Epithelial cell of prostate (primary cell): ENCODE measurements around the gene PRF1.

Source experiments
- DNase-seq: peaks from one replicate; pipeline ENCODE4 v3.0.0-alpha.2; 2011; ENCODE audit warnings: low read depth, low spot score
- H3K27ac ChIP-seq: fragments of 450-650 bp; 2 replicates; pipeline ENCODE4 v1.5.1; 2017; ENCODE audit warnings: mild to moderate bottlenecking

PRF1 gene

DNA sequence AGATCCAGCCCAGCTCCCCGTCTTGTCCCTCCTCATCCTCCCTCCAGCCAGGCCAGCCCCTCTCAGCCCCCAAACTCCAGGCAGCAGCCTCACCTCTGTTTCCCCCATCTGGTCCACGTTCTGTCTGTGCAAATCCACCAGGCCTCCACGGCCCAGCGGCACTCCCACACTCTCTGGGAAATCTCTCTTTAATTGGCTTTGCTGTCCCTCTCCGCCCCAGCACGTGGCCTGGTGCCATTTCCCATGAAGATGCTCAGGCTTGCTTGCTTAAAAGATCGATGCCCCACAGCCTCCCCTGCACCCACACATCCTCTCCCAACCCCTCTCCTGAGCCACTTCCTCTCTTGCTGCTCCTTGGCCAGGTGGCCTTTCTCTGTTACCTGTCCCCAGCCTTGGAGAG, 39.3 kb downstream of the PRF1 start:
- DNase-seq, result no peak
- no peak overlapping the region for H3K27ac ChIP-seq

DNA sequence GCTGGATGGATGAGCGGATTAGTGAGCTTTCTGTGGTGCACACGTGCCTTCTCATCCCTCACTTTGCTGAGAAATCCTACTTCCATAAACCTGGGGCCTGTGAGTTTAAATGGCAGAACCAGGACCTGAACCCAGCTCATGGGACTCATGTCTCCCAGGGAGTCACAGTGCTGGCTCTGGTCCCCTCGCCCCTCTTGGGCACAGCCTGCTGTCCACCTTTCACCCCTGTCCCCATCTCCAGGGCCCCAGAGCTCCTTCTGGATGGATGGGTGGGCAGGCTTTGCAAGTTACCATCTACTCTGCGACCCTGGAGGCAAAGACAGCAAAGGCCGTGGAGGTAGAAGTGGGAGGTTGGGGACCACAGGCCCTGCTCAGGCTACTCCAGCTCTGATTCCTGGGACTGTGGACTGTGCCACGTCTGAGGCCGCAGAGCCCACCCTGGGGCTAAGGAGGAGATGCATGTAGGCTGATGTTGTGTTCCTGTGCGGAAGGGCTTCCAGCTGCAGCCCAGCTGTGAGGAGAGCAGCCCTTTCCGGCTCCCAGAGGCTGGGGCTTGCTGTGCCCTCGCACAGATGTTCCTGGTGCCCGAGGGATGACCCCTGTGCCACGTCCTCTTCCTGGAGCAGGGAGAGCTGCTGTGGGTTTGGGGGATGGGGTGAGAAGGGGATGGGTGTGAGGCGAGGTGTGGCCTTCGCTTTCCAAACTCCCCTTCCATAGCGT, 40.3 kb downstream of the PRF1 start:
- DNase-seq, result no peak
- no peak overlapping the region for H3K27ac ChIP-seq

DNA sequence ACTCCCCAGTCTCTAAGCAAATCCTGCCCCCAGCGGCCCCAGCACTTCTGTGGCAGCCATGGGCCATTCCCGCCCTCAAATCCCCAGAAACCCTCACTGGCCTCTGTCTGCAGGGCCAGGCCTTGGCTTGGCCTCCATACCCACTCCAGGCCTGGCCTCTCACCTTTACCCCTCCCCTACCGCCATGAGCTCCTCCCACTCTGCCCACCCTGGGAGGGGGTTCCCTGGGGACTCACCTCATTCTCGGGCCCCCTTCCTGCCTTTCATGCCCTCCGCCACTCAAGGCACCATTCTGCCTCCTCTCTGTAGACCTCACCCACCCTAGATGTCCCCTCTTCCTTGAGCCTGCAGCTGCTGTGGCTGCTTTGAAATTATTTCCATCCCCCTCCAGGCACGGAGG, 41.0 kb downstream of the PRF1 start:
- H3K27ac ChIP-seq, result no peak overlapping the region
- no peak for DNase-seq

DNA sequence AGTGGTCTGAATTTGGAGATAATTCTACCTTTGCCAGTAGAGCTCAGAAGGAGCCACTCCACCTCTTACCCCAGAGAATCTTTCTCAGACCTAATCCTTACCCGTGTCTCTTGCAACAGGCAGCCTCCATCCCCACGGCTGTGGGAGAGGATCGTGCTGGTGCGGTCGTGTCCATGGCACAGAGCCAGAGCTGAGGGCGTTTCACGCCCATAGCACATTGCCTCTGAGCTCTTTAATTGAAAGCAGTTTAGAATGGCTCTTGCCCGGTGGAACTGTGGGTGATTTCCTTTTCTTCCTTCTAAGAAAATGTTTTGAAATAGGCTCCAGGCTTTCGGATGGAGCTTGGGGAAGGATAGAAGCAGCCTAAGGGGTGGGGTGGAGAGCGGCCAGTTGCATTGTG, 41.5 kb downstream of the PRF1 start:
- DNase-seq, result no peak
- H3K27ac ChIP-seq, result no peak overlapping the region

DNA sequence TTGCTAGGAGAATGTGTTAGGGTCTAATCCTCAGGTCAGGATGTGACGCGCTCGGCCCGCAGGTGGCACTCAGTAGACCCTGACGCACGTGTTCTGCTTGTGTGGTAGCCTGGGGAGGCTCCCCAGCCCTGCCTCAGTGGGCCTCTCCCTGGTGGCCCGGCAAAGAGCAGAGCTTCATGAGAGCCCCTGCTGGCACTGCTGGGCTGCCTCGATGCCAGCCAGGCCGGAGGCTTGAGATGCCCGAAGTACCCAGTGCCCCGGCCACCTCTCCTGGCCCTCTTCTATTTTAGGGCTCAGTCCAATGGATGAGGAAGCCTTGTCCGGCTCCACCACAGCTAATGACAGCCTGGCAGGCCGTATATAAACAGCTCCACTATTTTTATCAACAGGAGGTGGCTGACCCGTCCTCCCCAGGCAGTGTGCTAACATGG, 42.0 kb downstream of the PRF1 start:
- no peak for DNase-seq
- H3K27ac ChIP-seq, result no peak overlapping the region

DNA sequence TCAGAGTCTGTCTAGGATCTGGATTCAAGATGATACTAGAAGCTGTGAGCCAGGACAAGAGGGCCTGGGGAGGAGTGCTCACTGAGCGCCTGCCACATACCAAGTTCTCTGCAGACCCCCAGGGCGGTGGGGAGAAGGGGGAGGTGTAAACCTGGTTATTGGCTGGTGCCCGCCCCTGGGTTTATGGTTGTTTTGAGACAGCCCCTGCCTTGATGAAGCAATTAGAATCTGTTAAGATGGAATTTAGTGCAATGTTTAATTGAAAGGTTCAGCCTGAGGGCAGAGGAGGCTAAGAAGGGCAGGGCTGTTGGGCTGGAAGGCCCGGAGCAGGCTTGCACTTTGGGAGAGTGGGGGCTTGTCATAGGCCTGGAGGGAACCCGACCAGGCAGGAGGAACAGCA, 42.7 kb downstream of the PRF1 start:
- DNase-seq, result no peak
- no peak overlapping the region for H3K27ac ChIP-seq

DNA sequence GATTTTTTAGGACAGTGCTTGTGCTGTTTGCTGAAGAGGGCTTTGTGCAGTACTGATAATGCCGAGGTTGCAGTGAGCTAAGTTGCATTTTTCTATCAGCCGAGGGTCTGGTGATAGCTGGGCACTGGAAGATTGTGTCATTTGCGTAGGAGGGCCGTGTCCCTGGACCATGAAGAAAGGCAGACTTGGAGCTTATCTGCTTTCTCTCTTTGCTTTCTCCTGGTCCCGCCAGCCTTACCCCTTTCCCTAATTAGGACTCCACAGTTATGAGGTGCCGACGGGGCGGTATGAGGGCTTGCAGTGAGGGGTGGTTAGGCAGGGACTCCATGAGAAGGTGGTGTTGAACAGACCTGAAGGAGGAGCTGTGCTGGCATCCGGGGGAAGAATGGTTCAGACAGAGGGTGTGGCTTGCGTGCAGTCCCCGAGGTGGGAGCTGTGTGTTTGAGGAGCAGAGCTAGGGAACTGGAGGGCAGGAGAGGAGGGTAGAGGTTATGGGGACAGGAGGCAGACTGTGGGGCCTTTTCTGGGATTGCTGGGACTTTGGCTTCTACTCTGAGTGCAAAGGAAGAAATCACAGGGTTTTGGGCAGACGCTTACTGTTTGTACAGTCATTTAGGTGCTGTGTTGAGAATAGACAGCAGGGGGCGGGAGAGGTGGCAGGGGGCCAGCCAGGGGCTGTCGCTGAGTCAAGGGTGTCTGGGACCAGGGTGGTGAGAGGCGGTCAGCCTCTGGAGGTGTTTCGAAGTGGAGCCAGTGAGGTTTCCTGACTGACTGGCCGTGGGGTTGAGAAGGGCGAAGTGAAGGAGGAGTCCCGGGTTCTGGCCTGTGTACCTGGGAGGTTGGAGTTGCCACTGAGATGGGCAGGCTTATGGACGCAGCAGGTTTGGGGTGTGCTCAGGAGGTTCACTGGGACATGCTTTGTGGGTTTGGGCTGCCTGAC, 43.4 kb downstream of the PRF1 start:
- H3K27ac ChIP-seq, result no peak overlapping the region
- DNase-seq, result no peak

DNA sequence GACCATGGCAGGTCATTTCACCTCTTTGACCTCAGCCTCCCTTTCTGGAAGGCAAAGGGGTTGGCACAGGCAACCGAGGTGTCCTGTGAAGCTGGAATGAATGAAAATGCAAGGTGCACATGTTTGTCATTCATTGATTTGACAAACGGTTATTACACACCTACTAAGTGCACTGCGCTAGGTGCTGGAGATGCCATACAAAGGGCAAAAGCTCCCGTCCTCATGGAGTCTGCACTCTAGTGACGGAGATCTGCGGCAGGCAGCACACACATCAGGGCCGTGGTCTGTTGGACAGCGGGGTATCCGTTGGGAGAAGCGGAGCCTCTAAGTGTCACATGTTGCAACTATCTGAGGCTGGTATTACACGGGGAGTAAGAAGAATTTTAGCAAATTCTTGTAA, 44.2 kb downstream of the PRF1 start:
- no peak for DNase-seq
- no peak overlapping the region for H3K27ac ChIP-seq

DNA sequence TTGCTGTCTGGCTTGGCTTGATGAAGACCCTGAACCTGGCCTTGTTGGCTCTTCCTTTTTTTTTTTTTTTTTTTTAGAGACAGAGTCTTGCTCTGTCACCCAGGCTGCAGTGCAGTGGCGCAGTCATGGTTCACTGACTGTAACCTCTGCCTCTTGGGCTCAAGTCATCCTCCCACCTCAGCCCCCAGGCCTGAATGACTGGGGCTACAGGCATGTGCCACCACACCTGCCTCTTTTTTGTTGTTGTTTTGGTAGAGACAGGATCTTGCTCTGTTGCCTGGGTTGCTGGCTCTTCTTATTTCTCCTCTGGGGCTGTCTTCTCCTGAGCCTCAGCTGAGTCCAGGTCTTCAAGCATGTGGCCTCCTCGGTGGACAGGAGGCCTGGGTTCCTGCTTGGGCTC, 44.7 kb downstream of the PRF1 start:
- DNase-seq, result no peak
- H3K27ac ChIP-seq, result no peak overlapping the region

DNA sequence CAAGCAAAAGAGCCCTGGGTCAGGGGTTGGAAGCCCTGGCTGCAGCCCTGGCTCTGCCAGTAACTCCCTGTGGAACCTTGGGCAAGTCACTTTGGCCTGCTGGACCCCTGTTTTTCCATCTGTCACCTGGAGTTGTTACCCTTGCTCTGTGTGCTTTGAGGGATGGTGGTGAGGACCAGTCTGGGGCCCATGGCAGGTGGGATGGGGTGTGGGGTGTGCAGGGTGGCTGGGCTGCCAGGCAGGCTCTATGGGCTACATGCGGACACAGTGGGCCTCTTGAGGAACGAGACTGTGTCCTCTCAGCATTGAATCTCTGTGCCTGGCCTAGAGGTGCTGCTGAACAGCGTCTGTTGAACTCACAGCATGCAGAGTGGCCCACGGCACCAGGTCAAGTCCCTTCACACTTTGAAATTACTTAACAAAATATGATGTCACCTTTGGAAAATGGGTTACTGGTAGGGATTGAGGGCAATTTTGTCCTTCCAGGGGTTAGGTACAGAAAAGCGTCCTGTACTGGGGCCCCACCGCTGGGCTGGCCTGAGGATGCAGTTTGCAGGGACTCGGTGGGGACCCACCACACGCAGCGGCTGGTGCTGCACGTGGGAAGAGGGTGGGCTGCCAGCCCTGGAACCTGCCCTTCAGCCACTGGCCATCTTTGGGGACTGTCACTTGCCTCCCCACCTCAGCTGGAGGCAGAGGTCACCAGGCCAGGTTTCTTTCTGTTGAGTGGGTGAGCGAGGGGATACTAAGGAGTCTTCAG, 45.3 kb downstream of the PRF1 start:
- no peak overlapping the region for H3K27ac ChIP-seq
- no peak for DNase-seq

DNA sequence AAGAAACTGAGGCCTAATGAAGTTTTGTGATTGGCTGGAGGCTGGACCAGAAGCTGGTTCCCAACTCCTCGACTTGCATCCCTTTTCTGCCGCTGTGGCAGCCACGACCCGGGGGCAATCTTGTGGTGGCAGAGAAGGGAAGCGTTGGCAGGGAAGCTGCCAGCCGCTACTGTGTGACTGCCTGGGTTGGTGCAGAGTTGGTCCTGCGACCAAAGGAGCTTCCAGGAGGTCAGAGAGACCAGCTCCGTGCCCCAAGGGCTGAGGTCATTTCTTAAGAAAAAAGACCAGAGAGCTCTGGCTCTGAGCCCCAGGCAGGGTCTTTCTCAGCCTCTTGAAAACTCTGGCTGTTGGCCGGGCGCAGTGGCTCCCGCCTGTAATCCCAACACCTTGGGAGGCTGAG, 47.2 kb downstream of the PRF1 start:
- H3K27ac ChIP-seq, result no peak overlapping the region
- no peak for DNase-seq

DNA sequence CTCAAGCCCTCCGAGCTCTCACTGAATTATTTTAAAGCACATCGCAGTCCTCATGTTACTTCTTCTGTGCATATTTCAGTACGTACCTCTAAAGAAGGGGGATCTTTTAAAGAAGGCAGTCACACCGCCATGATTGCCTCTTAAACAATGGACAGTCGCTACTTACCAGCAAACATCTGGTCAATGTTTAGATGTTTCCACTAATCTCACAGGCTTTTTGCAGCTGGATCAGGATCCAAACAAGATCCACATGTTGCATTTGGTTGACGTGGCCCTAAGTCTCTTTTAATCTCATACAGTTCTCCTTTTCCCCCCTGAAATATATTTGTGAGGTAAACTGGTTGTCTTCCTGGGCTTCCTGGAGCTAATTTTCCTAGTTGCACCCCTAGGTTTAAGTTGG, 50.0 kb downstream of the PRF1 start:
- H3K27ac ChIP-seq, result no peak overlapping the region

DNA sequence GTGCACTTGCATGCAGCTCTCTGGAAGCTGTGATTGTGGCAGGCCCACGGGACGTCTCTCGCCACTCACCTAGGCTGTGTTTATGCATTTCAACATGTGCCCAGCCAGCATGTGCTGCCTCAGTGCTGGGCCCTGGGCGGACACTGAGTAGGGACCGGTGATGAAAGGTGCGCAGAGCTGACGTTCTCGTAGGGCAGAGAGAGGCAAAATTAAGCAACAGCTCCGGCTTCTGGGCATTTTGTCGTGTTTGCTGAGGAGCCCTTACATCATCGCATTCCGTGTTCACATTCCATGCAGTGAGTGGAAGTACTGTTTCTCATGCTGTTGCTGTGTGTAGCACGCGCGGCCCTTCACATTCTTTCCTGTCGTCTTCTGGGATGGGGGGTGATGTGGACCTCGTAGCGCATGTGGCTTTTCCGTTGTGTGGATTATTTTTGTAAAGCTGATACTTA, 50.5 kb downstream of the PRF1 start:
- no peak for DNase-seq
- no peak overlapping the region for H3K27ac ChIP-seq

More for the DNA sequence above, 50.0 kb downstream of the PRF1 start:
- DNase-seq, result no peak

DNA sequence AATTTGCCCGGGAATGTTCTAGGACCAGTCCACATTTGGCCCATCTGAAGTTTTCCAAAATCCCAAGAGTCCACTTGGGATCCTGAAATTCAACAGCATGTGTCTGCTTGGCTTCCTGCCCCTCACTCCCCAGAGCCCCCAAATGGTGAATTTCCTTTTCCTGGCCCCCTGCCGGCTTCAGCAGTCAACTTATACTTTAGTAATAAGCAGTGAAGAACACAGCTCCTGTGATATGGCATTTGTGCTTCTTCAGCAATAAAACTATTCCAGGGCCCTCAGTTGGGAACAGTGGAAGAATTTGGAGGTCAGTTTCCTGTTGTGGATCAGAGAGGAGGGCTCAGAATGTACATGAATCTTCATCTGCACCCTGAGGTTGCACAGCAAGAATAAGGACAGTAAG, 51.1 kb downstream of the PRF1 start:
- DNase-seq, result no peak
- H3K27ac ChIP-seq, result no peak overlapping the region

DNA sequence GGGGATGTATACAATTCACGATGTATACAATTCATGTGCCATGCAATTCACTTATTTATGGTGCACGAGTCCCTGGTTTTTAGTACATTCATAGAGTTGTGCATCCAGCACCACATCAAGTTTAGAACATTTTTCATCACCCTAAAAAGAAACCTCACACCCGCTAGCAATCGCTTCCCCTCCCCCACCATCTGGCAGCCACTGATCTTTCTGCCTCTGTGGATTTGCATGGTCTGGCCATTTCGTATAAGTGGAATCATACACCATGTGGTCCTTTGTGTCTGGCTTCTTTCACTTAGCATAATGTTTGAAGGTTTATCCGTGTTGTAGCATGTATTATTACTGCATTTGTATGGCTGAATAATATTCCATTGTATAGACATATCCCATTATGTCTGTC, 52.1 kb downstream of the PRF1 start:
- no peak for DNase-seq
- no peak overlapping the region for H3K27ac ChIP-seq

DNA sequence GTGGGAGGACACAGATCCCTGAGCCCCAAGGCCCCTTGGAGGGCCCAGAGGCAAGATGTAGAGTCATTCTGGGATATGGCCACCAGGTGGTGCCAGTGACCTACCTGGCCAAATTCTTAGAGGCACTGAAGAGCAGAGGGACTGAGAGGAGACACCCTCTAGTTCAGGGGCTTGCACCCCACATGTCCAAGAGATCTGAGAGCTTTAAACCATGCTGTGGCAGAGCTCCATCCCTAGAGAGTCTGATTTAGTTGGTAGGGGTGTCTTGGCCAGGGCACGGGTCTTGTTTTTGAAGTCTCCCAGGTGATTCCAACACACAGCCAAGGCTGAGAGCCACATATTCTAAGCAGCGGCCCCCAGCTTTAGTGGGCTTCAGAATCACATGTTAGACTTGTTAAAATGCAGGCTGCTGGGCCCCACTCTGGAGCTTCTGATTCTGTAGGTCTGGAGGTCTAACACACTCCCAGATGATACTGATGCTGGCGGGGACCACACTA, 52.5 kb downstream of the PRF1 start:
- no peak overlapping the region for H3K27ac ChIP-seq
- DNase-seq, result no peak

DNA sequence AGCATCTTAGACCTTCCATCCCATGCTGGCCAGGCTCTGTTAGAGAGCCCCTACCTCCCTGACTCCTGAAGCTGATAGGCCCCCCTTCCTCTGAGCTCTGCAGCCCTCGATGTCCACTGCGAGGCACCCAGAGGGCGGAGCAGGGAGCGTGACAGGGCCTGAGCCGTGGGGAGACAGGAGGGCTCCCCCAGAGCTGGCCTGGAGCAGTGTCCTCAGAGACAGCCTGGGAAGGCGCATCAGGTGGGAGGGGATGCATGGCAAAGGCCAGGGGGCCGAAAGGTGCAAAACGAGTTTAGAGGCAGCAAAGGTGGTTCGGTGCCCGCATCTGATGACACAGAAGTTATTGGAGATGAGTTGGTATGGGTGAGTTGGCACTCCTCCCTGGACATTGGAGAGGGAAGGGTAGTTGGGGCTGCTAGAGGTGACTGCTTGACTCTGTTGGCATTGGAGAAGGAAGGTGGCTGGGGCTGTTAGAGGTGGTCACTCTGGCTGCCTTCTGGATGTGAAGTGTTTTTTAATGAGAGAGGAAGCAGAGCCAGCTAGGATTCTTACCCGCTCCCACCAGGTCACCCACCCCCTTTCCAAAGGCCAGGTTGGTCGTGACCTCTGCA, 53.1 kb downstream of the PRF1 start:
- H3K27ac ChIP-seq, result no peak overlapping the region
- no peak for DNase-seq
